ENCODE results near the gene MTHFD1L. TPM values are rescaled to one million over a fixed set of nuclear protein-coding genes. Genes with fewer than 3 reads are reported as not detected.

Gene MTHFD1L
- total RNA-seq, result 63.6 and 73.8 TPM in 2 replicates

DNA sequence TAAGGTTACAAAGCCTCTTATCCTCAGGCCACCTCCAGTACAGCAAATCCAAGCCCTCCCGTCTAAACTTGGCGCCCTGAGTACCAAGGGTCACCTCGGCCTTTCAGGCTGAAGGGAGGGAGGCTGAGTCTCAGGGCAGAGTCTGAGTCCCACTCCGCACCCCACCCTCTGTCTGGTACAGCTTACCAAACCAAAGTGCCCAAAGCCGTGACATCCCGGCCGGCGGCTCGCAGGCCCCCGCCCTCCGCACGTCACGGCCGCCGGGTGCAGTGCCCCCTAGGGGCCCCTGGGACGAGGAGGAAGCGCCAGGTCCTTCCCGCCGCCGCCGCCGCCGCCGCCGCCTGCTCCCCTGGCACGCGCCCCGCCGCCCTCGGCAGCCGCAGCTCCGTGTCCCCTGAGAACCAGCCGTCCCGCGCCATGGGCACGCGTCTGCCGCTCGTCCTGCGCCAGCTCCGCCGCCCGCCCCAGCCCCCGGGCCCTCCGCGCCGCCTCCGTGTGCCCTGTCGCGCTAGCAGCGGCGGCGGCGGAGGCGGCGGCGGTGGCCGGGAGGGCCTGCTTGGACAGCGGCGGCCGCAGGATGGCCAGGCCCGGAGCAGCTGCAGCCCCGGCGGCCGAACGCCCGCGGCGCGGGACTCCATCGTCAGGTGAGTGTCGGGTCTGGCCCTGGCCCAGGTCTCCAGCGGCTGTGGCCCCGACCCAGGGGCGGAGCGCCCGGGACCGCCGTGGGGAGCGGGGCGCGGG lies at the start of gene MTHFD1L:
MTHFD1L (plus strand) TSS at position 297 of the 741 bp plus-strand sequence; CDS start at position 418, 121 bp downstream.

Data from myometrial cell (primary cell).